ENCODE measurements around the gene WDR91. TPM values are rescaled to one million over a fixed set of nuclear protein-coding genes. Genes with fewer than 3 reads are reported as not detected.

WDR91 gene
- total RNA-seq, 1 donor from 2014 or later, result 5.4 TPM

DNA sequence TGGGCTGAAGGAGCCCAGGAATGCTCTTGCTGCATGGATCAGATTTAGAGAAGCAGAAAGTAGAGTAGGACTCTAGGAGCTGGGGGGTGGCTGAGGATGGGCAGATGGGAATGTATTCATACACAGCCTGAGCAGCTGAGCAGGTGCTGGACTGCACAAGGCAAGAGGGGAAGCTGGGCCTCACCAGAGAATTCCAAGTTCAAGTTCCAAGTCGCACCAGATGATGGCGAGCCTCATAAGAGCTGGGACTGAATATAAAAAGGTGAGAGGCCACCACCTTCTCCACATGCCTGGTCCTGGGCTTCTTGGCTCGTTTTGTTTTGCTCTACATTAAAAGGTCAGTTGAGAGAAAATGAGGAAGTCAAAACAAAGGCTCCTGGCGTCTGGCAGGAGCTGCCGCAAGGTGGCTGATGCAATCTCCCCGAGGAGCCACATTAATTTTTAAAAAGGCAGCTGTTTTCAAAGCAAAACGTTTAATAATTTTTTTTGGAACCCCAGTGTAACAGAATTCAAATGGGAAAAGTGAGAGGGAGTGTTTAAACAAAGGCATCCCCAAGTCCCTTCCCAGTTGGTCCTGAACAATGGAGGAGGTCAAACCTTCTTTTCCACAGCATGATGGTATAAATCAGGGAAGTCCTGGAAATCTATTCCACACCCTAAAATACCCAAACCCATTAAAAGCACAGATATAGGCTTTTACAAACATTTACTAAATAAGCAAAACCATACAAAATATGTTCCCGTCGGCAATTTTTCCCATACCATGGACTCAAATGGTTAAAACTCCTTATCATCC, 50.3 kb downstream of the WDR91 start:
- DNase-seq, result no peak
- H3K4me1 ChIP-seq, result peaks cover 78% of the 10 kb centered on the region
- H3K4me3 ChIP-seq, result peak overlapping the region; percentile 28
- H3K36me3 ChIP-seq, result peaks cover 29% of the 10 kb centered on the region
- peak overlapping the region; percentile 88 for H3K27ac ChIP-seq (replicated peaks)
- H3K9me3 ChIP-seq (replicated peaks), result peaks cover 12% of the 10 kb centered on the region
- TF ChIP-seq, protein P1, sequence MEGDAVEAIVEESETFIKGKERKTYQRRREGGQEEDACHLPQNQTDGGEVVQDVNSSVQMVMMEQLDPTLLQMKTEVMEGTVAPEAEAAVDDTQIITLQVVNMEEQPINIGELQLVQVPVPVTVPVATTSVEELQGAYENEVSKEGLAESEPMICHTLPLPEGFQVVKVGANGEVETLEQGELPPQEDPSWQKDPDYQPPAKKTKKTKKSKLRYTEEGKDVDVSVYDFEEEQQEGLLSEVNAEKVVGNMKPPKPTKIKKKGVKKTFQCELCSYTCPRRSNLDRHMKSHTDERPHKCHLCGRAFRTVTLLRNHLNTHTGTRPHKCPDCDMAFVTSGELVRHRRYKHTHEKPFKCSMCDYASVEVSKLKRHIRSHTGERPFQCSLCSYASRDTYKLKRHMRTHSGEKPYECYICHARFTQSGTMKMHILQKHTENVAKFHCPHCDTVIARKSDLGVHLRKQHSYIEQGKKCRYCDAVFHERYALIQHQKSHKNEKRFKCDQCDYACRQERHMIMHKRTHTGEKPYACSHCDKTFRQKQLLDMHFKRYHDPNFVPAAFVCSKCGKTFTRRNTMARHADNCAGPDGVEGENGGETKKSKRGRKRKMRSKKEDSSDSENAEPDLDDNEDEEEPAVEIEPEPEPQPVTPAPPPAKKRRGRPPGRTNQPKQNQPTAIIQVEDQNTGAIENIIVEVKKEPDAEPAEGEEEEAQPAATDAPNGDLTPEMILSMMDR (IDR thresholded peaks at IDR 0.05; ENCODE audit: borderline replicate concordance), result peak; percentile 20
- no peaks in the 10 kb centered on the region for H3K27me3 ChIP-seq (ENCODE audit: low read depth)
- intact Hi-C loops (cut with micrococcal nuclease), result no loop called here

DNA sequence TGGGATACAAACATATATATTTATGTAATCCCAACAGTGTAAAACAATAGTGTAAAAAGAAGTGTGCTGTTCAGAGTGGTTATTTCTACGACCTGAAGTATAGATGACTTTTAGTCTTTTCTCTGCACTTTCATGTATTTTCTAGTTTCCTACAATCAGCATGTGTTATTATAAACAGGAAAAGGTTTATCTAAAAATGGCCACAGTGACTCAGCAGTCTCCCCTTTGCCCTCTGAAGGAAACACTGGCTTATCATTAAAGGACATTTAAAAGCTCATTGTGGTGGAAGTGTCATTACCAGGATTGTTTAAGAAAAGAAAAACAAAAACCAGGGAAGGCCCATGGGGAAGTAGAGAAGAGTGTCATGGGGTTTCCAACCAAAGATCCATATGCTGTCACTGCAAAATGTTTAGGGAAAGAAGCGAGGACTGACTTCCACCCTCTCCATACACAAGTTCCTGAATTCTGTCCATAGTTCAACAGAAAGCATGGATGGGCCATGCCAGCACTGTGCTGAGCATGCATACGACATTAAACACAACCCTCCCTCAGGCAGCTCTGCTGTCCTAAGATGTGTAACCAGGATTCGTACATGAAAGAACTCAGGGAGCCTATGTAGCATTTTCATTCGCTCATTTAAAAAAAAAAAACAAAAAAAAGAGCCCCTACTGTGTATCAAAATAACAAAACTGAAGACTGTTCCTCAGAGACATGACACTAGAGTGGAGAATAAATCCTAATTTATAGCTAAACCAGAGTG, 51.0 kb downstream of the WDR91 start:
- Histone ChIP-seq H3K9me3 (replicated peaks) (peaks cover 20% of the 10 kb centered on the region), H3K27ac (replicated peaks) (peak overlapping the region; percentile 88), H3K4me3 (peak overlapping the region; percentile 28), H3K4me1 (peaks cover 71% of the 10 kb centered on the region), H3K36me3 (peaks cover 29% of the 10 kb centered on the region), H3K27me3 (ENCODE audit: low read depth) (no peaks in the 10 kb centered on the region)
- no peak for DNase-seq
- intact Hi-C loops (cut with micrococcal nuclease), result no loop called here
- TF ChIP-seq, protein P1 (IDR thresholded peaks at IDR 0.05; ENCODE audit: borderline replicate concordance), result no peak

DNA sequence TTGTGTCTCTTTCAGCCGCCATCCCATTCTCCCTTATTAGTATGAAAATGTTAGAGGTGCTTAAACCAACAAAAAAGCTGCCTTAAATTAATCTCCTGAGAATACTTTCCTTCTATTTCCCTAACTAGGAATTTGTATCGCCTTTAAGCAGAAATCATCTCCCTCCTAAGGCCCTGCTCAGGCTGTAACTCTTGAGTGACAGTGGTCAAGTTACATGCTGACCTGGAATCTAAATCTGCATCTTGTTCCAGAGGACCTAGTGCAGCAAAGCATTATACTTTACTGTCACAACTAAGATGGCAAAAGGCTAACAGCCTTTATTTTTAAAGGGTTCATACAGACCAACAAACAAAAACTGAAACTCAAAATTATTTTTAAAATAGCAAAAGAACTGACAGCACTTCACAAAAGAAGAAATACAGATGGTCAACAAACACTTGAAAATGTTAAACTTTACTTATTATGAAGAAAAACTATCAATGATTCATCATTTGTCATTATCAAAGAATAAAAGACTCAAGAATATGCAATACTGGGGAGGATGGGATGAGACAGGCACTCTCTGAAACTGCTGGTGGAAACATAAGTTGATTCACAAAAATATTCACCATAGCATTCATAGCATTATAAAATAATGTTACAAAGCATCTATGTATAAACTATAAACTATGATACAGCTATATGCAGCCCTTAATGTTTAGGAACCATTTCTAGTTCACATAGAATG, 51.8 kb downstream of the WDR91 start:
- H3K4me1 ChIP-seq, result peaks cover 66% of the 10 kb centered on the region
- intact Hi-C loops (cut with micrococcal nuclease), result no loop called here
- TF ChIP-seq, protein P1 (IDR thresholded peaks at IDR 0.05; ENCODE audit: borderline replicate concordance), result no peak
- no peak for DNase-seq
- peaks cover 21% of the 10 kb centered on the region for H3K36me3 ChIP-seq
- H3K27ac ChIP-seq (replicated peaks), result peak overlapping the region; percentile 88
- peak overlapping the region; percentile 15 for H3K4me3 ChIP-seq
- H3K27me3 ChIP-seq (ENCODE audit: low read depth), result no peaks in the 10 kb centered on the region
- peaks cover 27% of the 10 kb centered on the region for H3K9me3 ChIP-seq (replicated peaks)

DNA sequence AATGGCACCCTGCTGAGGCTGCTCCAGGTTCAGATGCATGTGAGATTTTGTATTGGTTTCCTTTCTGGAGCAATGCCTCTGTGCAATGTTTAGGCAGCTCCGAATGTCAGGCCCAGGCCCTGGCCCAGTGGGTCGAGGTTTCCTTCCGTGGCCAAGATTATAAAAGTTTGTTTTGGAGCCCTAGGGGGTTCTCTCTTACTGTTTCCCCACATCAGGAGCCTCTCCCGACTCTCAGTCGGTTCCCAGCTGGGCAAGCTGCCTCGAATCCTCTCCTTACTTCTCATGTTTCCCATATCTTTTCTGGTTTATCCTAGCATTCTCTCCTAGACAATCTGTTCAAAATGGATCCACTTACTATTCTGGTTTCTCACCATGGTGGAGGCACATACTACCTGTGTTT, 52.5 kb downstream of the WDR91 start:
- intact Hi-C loops (cut with micrococcal nuclease), result no loop called here
- H3K4me3 ChIP-seq, result peak overlapping the region; percentile 15
- peaks cover 23% of the 10 kb centered on the region for H3K36me3 ChIP-seq
- H3K27me3 ChIP-seq (ENCODE audit: low read depth), result no peaks in the 10 kb centered on the region
- H3K27ac ChIP-seq (replicated peaks), result peak overlapping the region; percentile 88
- TF ChIP-seq, protein P1 (IDR thresholded peaks at IDR 0.05; ENCODE audit: borderline replicate concordance), result no peak
- peaks cover 33% of the 10 kb centered on the region for H3K9me3 ChIP-seq (replicated peaks)
- DNase-seq, result no peak
- H3K4me1 ChIP-seq, result peaks cover 66% of the 10 kb centered on the region

DNA sequence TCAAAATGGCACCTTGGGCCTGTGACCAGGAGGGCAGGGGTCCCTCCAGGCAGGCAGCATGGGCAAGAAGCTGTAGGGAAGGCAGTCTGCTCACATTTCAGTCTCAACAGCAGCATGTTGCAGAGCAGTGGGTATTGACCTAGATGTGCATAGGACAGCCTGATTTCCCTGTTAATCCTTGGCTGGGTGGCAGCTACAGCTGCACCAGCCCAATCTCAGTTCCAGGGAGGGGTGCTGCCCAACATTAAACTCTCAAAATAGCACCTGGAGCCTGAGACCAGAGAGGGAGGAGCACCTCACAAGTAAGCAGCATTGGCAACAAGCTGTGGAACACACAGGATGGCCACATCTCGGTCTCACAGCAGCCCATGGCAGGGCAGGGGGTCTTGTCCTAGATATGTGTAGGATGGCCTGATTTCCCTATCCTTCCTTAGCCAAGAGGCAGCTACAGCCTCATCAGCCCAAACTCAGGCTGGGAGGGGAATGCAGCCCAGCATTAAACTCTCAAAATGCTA, 53.1 kb downstream of the WDR91 start:
- intact Hi-C loops (cut with micrococcal nuclease), result no loop called here
- Histone ChIP-seq H3K27me3 (ENCODE audit: low read depth) (no peaks in the 10 kb centered on the region), H3K36me3 (peaks cover 29% of the 10 kb centered on the region), H3K4me1 (peaks cover 65% of the 10 kb centered on the region), H3K27ac (replicated peaks) (peak overlapping the region; percentile 88), H3K4me3 (peak overlapping the region; percentile 15), H3K9me3 (replicated peaks) (peaks cover 39% of the 10 kb centered on the region)
- TF ChIP-seq, protein P1 (IDR thresholded peaks at IDR 0.05; ENCODE audit: borderline replicate concordance), result no peak
- no peak for DNase-seq
